8988T (cell line): Measurements from ENCODE around the gene APCDD1.
"Not testable (repeated sequence)": the region's sequence is repeated elsewhere in the genome, so short reads cannot be mapped to it uniquely, and the experiment has no call there.

Experiments used
- DNase-seq: peaks from one replicate; pipeline ENCODE4 v3.0.0; 2011

The APCDD1 gene

GRCh38 chr18:10463741-10464140 lies 9.3 kb downstream of the APCDD1 start:
- DNase-seq: no peak

GRCh38 chr18:10464161-10464648 lies 9.8 kb downstream of the APCDD1 start:
- not testable (repeated sequence) for DNase-seq

DNA sequence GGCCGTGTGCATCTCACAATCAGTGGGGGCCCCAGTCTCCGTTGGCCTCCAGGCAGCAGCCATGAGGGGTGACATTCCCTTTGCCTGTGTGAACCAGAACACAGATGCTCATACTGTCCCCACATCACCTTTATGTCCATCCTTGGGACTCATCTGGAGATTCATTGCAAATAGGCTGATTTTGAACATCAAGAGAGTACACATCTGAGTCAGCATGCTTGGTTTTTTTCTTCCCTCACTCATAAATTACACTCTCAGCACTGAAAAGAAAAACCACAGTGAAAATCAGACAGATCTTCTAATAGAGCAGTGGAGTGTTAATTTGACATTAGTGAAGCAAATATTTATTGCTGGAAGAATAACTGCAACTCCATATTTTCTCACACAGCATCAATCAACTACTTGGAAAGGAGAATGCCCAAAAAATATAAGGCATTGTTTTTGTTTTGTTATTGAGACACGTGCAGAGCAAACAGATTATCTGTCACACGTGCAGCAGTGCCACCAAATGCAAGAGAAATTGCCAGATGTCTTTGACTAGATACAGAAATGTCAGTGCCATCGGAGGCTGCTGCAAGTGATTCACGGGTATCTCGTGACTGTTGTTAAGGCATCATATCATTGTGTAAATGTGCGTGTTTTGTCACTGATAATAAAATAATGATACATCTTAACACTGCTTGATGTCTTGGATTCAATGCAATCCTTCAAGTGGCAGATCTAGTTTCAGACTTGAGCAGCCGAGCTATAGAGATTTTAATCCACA lies 10.9 kb downstream of the APCDD1 start:
- DNase-seq: no peak

DNA sequence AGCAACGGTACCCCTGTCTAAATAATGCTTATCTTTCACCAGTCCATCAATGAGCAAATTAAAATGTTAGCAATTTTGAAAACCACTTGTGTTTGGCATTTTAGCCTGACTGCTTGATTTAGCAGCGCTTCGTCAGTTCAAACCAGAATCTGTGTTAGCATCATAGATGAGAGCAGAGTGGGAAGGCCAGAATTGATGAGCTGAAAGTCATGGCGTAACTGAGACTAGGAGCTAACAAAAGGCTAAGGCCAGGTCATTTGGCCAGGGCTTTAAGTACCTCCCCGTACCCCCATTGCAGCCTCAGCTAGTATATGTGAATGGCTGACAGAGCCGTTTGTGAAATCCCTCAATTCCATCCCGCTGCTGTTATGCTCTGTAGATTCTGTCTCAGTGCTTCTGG lies 16.0 kb downstream of the APCDD1 start:
- DNase-seq: no peak

GRCh38 chr18:10471574-10471973 lies 17.1 kb downstream of the APCDD1 start:
- DNase-seq: no peak

DNA sequence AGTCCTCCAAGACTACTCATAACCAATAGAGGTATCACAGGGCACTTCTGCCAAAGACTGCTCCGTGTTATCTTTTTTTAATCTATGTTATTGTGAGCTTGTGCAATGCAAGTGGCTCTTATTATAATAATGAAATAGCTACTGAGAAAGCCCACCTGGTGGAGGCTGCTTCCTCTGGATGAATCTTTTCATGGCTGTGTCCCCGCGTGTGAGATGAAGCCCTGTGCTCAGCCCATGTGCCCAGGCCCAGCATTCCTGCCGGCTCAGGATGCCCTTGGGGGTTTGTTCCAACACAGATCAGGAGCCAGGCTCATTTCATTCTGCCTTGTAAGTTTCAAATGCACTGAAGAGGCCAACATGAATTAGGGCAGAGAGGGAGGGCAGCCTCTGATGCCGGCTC lies 18.7 kb downstream of the APCDD1 start:
- no peak for DNase-seq

GRCh38 chr18:10474309-10474708 lies 19.9 kb downstream of the APCDD1 start:
- no peak for DNase-seq

DNA sequence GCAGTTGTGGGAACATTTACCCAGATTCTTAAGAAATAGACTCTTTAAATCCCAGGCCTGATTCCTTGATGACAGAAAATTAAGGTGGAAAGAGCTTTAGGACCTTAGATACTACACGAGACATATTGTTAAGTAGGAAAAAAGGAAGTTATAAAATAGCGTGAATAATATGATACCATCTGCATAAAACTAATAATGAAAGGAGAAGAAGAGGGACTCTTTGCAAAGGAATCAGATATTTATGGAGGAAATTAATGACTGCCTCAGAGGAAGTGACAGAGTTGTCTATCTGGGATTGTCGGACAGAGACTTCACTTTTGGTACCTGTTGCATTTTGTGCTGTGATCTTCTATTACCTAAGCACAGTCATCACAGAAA lies 20.8 kb downstream of the APCDD1 start:
- no peak for DNase-seq

GRCh38 chr18:10475654-10476291 lies 21.3 kb downstream of the APCDD1 start:
- no peak for DNase-seq

- DNase-seq: no peak
Measured at GRCh38 chr18:10476338-10476791, 21.9 kb downstream of the APCDD1 start.

DNA sequence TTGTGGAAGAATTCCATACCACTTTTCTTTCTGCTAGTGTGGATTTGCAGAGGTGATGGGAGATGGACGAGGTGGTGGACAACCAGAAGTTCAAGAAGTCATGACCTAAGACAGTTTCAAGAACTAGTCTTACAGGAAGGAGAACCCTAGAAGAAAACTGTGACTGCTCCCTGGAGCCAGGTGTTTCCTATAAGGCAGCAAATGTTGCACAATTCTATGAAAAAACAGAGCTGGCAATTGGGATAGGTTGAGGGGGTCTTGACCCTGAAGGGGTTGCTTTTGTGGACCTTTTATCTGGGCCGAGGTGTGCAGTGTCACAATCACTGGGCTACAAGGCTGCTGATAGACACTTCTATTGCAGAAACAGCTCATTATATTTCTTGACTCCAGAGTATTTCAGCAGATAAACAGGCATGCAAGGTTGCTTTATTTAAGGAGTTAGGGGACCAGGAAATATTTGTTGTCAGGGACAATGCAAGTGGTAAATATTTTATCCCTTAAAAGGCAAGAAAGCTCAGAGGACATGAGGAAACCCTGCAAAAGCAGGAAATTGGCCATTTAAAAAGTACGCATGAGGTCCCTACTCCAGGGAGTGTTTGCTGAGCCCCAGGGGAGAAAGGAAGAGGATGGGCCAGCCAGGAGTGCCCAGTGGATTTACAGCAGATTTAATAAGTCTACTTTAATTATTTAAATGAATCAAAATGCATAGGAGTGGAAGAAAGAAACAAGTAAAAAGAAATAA lies 22.9 kb downstream of the APCDD1 start:
- no peak for DNase-seq

- DNase-seq: no peak
Measured at GRCh38 chr18:10477863-10478260, 23.4 kb downstream of the APCDD1 start.

DNA sequence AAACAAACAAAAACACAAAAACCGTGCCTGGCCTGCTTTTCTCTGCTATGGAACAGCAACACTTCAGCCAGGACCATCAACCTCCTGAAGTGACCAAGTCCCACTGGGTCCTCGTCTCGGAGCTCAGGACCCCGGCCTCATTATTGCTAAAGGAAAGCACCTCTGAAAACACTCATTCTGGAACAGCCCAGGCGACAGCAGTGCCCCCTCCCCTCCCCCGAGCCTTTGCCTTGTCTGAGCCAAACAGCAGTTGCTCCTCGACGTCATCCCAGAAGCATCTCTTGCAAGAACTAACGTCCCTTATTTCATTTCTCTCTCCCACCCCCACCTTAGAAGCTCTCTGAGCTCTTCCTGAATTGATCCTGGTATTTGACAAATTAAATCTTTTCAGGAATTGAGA lies 27.4 kb downstream of the APCDD1 start:
- DNase-seq: no peak

GRCh38 chr18:10482363-10482984 lies 28.0 kb downstream of the APCDD1 start:
- DNase-seq: no peak

GRCh38 chr18:10482985-10483949 lies 28.8 kb downstream of the APCDD1 start:
- DNase-seq: no peak

DNA sequence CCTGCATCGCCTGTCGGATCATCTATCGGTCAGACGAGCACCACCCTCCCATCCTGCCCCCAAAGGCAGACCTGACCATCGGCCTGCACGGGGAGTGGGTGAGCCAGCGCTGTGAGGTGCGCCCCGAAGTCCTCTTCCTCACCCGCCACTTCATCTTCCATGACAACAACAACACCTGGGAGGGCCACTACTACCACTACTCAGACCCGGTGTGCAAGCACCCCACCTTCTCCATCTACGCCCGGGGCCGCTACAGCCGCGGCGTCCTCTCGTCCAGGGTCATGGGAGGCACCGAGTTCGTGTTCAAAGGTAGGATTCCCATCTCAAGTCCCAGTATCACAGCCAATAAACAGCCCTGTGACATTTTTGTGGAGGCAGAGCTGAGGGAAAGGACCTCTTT lies 31.0 kb downstream of the APCDD1 start:
- no peak for DNase-seq

GRCh38 chr18:10486362-10486761 lies 31.9 kb downstream of the APCDD1 start:
- no peak for DNase-seq

DNA sequence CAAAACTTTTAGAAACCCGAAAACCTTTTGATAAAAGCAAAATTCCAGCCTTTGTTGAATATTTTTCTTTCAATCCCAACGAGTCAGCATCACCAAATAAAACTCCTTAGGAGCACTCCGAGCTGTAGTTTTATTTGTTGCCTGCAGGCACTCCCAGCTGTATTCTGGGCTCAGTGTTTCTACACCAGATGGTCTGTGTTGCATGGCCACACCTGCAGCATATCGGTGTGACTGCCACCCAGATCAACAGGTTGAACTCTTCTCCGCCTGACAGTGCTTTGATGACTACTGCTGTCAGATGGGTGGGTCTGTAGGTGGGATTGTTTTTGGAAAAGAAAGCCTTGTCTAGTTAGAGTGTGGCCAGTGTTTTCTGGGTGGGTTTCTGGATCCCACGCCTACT lies 32.7 kb downstream of the APCDD1 start:
- no peak for DNase-seq

GRCh38 chr18:10488017-10488416 lies 33.6 kb downstream of the APCDD1 start:
- no peak for DNase-seq

- peak; percentile 74 for DNase-seq
Measured at GRCh38 chr18:10490401-10491165, 36.1 kb downstream of the APCDD1 start.

DNA sequence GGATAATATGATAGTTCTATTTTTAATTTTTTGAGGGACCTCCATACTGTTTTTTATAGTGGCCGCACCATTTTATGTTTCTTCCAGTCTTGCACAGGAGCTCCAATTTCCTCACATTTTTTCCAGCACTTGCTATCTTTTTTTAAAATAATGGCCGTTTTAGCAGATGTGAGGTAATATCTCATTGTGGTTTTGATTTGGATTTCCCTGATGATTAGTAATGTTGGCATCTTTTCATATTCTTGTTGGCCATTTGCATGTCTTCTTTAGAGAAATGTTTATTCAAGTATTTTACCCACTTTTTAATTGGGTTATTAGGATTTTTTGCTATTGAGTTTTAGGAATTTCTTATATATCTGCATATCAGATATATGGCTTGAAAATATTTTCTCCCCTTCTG lies 41.5 kb downstream of the APCDD1 start:
- DNase-seq: no peak
